Stimulated activated CD8-positive, alpha-beta memory T cell treated with anti-CD3 and anti-CD28 coated beads, Interleukin-15, amount 100 ng/mL, for 24 hours (primary cell): ENCODE results near the gene OR6A2.
"Not testable (repeated sequence)": the region's sequence is repeated elsewhere in the genome, so short reads cannot be mapped to it uniquely, and the experiment has no call there.

ENCODE experiments used
- DNase-seq: peaks from one replicate; pipeline ENCODE4 v3.0.0-alpha.2; 2020; ENCODE audit warnings: low read depth

The OR6A2 gene

DNA sequence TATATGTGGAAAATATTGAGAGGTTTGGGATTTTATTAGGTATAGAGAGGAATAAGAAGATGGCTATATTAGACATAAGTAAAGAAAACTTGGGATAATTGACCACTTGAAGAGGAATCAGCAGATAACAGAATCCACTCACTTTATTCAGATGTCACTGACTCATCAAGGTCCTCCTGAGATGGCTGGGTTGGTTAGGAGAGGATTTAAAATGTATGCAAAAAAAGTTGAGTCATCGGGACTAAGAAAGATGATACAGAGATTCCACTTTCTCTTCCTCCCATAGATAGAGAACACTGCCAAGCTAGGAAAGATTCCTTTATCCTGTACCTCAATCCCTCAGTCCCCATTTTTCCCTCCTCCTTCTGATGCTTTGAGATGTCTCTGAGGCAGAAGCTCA lies at the start of gene OR6A2:
OR6A2 (minus strand) TSS at position 288 of the 400 bp plus-strand sequence. CDS start 3,981 bp downstream, outside the sequence.
- DNase-seq = no peak

DNA sequence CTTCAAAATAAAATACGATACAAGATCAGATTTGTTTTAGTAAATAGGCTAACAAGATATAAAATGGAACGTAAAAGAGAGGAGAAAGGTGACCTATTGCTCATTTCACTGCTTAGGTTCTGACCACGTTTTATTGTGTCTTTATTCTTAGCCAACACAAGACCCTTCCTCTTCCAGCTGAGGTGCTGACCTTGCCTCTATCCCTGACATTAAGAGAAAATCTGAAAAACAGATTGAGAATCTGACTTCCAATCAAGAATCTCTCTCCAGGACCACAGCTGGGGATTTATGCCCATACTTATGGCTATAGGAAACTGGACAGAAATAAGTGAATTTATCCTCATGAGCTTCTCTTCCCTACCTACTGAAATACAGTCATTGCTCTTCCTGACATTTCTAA lies 45.9 kb upstream of the OR6A2 start, which contains the start of gene OR10A5:
OR10A5 (plus strand) TSS at position 301 of the 400 bp plus-strand sequence; CDS start at position 301, 0 bp downstream.
- no peak for DNase-seq

DNA sequence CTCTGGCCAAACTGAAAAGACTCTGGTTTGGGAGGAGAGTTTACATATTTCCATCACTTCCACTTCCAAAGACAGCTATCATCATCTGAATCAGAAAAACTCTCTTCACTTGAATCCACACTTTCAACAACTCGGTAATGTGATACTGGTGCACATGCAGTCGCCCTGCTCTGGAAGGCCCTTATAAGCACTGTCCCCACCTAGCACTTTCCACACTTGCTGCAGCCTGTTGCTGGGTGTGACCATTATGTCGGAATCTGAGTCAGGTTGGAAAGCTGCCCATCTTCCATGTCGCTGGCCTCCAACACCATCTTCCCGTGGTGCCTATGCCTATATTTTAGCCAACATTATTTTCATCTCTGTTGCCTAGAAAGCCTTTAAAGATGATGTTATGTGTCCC lies 44.9 kb upstream of the OR6A2 start:
- no peak for DNase-seq

DNA sequence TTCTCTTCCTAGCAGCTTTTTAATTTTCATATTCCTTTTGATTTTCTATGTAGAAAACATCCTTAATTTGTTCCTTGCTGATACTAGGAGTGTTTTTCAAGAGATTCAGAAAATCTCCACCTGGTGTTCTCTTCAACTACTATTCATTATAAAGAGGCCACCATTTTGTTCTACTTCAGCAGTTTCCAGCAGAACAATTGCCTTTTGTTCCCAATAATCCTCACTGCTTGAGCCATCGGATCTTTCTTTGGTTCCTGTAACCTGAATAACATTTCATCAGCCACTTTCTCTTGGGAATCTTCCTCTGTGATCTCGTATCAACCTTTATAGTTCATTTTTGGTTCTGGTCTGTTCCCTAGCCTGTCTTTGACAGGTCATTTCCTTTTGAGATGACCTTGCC lies 44.2 kb upstream of the OR6A2 start:
- no peak for DNase-seq

DNA sequence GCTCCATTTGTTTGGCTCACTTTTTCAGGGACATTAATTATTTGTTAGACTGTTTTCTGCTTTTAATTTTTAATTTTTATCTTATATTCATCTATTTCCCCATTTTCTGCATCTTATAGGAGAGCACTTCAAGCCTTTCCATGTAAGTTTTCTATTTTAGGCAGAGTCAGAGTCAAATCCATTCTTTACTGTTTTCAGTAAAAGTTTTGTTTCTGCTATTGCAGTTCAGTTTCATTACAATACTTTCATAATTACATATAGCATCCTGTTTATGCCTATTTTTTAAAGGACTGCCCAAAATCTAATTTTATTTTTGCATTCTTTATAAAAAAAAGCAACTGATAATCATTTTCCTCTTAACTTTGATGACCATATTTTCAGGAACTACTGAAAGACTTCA lies 42.2 kb upstream of the OR6A2 start:
- DNase-seq = no peak

DNA sequence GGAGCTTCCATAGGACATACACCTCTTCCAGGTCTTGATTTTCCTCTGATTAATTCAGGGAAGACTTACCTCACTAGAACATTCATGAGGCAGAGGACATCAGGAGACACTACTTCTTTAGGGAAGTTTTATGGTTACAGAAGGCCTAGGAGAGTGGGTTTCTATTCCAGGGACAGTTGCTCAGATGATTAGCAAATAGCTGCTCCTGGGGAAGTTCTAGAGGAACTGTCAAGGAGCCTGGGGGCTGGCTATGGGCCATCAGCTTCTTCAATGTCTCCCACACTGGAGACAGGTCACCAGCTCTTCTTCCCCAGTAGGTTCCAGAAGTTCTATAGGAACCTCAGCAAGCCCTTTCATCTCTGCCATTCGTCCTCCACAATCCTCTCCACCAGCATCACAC lies 34.5 kb upstream of the OR6A2 start:
- no peak for DNase-seq

DNA sequence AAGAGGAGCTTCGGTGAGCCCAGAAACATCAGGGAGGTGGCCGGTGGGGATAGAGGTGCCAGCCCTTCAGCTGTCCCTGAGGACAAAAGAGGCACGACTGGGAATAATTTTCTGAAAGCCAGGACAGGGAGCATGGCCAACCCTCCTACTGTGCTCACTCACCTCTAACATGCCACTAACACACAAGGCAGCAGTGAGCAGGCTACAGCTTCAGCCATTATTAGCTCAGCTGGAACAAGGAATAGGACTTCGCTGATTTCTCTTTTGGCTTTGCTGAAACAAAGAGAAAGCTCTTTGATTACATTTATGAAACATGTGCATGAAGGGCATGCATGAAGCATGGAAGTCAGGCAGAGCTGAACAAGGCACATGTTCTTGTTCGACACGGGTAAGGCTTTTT lies 33.9 kb upstream of the OR6A2 start:
- no peak for DNase-seq

DNA sequence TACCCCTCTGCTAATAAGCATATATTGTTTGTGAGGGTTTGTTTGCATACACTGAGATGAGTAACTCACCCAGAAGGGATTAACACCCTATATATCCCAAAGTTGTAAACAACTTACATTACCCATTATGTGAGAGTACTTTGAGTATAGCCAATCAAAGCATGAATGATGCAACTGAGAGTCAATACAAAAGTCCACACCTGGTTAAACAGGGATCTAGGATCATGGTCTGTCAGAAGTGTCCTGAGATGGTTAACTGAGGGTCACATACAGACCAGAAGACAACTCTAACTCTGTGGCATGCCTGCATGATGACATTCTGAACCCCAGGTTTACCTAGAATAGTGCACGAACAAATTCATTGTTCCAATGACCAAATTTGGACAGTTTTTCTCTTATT lies 28.6 kb upstream of the OR6A2 start:
- no peak for DNase-seq

DNA sequence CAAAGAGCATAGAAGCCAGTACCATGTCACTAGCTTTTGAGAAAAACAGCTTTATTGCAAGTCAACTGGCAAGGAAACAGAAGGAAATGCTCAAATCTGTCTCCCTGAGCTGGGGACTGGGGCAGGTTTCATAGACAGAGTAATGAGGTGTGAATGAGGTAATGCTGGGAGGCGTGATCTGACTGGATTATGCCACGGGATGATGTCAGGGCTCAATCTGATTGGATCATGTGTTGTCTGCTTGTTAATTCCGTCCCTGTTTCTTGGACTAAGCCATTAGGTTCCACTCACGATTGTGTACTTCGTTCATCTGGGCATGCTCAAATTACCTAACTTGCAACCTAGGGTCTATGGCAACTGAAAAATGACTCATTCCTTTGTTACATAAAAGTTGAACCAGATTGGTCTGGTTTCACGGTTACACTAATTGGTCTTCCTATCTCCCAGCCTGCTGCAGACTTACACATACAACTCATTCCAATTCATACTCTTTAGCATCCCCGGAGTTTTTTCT lies 25.8 kb upstream of the OR6A2 start:
- no peak for DNase-seq

DNA sequence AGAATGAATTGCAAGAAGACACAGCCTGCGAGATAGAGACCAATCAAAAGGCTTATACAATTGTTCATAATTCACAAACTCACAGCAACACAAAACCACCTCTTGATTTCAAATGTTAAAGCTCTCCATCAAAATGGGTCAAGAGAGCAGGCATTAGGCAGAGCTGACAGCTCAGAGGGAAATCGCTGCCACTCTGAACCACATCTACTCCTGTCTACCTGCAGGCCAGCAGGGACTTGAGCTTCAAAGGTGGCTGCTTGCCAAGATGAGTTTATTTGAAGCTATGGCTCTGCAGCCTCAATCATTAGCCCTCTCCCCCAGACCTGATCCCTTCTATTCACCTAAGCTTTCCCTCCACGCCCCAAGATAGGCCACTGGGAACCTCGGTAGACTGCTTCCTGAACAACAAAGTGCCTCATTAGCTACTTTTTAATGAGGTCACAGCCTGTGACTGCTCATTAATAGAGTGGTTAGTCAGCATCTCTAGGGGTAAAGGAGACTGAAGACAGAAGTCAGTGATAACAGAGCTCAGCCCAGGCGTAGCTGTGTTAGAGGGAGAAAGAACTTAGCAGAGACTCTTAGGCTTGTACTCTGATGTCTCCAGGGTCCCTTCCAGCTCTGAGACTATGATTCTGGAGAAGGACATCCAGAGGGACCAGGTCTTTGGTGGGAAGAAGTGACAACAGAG lies 24.8 kb upstream of the OR6A2 start:
- no peak for DNase-seq

DNA sequence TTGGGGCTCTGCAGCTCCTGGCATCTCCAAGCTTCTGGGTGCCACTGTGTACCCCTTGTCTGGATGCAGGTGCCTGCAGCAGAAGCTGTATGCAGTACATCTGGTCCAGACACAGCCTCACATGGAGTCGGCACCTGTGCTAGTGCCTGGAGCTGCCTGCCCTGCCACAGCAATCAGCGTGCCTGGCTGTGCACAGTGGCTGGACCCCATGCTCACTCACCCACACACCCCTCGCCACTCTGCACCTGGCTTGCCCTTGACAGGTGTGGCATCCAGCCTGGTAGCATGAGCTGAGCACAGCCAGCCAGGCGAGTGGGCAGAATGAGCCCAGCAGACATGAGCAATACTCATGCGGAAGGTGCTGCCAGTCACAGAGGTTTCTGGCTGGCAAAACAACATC lies 19.5 kb upstream of the OR6A2 start:
- DNase-seq = no peak

DNA sequence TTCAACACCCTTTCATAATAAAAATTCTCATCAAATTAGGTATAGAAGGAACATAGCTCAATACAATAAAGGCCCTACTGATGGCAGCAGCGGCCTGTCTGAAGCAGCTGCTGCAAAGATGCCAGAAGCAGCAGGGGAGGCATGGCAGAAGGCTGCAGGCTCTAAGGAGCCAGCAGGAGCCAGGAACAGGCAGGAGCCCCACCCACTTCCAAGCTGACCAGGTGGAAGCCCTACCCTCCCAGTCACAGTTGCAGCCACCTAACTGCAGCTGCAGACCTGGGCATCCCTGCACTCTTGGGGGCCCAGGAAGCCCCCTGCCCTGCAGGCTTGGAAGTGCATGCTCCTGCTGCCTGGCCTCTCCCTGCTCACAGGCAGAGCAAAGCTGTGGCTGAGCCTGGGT lies 18.2 kb upstream of the OR6A2 start:
- DNase-seq = no peak

DNA sequence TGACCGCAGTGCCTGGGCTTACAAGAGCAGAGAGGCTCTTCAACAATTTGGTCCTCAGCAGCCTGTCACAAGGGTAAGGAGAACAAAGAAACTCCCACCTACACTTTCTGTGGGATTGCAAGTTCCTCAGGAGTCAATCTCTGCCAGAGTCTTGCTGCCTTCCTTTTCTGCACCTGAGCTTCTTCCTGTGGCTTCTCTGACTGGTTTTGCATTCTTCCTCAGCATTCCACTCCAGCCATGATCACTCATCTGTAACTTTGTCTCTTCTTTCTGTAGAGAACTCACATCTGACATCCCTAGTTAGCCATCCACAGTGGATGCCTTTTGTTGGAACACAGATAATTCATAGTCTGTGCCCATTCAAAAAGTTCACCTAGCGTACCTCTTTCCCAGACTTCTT lies 14.2 kb upstream of the OR6A2 start:
- no peak for DNase-seq

DNA sequence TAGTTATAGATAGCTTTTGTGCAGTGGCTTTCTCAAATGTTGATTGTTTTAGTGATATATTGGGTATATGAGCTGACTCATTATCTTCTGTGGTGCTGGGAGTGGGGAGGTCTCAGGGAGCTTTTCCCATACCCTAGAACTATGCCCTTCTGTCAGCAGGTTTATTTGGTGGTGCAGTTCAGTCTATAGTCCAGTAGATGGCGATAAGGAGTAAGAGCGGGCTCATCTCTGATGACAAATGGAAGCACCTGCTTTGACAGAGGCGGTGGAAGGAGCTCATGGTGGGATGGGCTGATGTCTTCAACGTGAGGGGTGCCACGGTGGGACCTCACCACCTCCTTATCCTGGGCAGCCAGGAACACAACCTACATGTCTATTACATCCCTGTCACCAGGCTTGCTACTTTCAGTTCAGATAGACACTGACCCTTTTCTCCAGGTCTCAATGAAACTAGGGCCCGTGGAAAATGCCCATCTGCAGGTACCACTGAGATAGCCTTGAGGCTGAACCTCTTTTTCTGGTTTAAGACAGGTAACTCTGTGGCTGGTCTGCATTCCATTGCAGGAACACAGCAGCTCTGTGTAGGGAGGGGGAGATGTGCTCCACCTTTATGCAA lies 13.0 kb upstream of the OR6A2 start:
- DNase-seq = no peak

DNA sequence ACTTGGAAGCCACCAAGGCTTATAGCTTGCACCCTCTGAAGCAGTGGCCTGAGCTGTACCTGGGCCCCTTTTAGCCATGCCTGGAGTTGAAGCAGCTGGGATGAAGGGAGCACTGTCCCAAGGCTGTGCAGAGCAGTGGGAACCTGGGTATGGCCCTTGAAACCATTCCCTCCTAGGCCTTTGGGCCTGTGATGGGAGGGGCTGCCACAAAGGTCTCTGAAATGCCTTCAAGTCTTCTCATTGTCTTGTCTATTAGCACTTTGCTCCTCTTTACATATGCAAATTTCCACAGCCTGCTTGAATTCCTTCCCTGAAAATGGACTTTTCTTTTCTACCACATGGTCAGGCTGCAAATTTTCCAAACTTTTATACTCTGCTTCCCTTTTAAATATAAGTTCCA lies 1.6 kb upstream of the OR6A2 start:
- DNase-seq = not testable (repeated sequence)

DNA sequence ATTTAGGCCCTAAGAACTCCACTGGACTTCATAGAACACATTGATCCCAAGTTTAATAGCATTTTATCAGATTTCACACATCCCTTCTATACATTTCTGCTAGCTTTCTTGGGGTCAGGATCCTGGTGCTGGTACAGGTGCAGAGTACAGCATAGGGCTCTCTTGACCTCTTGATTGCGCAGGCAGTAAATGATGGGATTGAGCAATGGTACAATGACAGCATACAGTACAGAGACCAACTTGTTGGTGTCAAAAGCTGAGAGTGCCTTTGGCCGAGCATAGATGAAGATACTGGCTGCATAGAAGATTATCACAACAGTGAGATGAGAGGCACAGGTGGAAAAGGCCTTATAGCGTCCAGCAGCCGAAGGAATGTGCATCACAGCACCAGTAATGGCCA lies 4.8 kb downstream of the OR6A2 start:
- no peak for DNase-seq

DNA sequence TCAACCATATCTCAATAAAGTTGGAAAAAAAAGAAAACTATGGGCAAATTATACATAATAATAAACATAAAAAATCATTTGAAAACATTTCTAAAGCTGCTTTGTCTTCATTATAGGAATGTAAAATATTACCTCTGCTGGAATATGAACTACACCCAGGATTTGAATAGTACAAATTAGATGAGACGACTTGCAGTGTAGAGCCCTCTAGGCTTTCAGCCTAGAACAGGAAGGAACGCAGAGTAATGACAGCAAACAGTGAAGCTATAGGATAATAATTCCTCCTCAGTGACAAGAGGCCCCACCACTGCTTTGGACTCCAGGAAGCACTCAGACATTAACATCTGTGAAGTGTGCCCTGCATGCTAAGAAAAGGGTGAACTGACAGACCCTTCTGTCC lies 8.9 kb downstream of the OR6A2 start:
- DNase-seq = no peak

DNA sequence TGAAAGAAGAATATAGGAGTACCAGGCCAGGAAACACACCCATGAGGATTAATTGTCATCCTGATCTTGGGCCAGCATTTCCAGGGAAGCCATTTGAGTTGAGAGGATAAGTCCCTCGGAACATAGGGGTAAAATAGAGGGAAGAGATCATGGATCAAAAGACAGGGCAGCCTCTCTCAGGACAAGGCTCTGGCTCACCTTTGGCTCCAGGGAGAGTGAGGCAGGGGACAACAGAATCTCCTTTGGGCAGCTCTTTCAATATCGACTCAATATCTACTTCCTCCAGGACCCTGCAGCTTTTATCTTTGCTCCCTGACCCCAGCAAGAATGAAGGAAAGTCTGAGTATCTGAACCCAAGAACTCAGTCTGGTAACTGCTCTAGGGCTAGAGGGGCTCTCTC lies 16.8 kb downstream of the OR6A2 start, which contains the start of gene OR2AG1:
OR2AG1 (plus strand) TSS at position 301 of the 400 bp plus-strand sequence. CDS start 2,018 bp downstream, outside the sequence.
- no peak for DNase-seq

DNA sequence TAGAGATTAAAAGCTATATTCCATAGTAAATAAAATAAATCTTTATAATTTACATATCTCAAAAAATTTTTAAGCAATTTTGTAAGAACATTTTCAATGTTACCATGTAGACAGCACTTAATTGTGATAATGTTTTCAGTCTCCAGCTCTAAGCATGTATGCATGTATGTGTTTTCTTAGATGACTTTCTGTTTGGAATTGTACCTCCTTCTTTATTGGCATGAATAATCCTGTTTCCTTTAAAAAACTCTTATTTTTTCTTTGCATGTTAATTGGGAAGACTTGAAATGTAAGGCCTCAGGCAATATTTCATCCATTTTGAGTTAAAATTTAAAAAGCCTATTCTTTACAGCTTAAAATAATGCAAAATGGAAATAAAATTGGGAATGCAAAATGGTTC lies 18.7 kb downstream of the OR6A2 start:
- DNase-seq = no peak

DNA sequence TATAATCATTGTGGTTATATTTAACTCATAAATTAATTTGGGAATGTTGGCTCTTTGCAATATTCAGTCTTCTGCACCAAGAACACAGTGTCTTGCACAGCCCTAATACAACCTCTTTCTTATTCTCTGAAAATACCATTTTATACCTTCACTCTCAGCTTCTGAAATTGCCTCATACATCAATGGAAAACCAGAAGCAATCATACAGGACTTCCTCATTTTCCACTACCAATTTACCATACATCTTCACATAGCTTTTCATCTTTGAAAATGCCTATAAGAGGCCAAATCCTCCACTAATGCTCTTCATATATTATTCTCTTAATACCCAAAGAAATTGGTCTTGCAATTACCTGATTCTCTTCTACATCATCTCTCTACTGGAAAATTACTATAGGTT lies 21.0 kb downstream of the OR6A2 start:
- no peak for DNase-seq

DNA sequence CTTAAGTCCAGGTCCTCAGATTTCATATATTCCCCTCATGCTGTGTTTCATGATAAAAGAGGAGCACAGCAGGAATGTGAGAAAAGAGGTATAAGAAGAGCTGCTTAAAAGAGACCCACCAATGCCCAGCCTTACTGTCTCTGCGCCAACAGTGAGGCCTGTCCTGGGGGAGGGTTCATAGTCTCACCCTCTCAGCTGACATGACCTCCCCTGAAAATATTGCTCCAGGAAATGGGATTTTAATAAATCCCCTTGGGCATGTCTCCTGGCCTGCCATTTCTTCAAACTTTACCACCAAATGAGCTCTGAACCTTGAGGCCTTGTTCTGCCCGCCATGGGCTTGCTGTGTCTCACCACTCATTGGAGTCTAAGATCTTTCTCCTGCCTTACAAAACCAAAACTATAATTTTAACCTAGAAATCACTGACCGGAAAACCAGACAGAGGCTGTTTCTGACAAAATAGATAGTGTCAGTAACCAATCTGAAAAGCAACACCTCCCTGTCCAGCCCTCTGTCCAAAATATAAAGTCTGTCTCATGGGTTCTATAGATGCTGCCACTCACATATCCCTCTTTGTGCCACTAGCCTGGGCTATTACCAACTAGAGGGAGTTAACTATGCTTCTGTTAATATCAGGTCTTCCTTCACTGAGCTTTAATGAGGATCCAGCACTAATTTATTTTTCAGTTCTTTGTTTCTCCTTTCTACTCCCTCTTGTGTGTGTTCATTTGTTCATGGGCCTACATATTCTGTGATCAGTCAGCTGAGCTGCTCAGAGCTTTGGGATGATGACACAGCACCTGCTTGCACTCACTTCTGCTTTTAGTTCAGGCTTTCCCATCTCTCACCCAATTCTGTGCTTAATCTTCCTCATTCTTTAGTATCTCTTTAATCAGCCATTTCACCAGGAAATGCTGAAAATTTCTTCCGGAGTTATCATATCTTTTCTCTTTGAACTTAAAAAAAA lies 27.3 kb downstream of the OR6A2 start, which contains the start of gene OR2AG2:
OR2AG2 (minus strand) TSS at position 51 of the 968 bp plus-strand sequence. CDS start 3,019 bp downstream, outside the sequence.
- no peak for DNase-seq

DNA sequence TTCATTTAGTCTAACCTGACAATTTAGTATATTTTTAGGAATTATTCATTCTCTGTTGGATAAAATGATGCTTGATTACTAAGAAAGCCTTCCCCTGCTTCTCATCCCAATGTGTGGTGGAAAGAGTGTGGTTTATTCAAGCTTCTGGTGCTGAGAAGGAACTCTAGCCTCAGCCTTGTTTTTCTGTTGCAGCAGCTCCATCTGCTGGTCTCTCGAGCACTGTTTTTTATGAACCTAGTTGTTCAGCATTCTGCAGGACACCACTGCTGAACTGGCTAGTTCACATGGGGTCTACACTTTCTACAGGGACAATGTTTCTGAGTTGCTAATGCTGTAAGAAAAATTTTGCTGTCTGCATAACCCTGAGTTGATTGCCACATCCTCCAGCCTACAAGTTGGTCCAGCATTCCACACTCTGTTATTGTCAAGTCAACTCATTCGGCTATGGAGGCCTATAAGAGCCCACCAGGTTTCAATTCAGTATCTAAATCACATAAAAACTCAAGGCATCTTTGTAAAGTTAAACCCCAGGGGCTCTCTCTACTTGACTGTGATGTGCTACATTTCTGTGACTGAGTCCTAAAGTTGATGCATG lies 42.0 kb downstream of the OR6A2 start:
- no peak for DNase-seq
